Lung (tissue), 12 donors: ENCODE data around the gene FBLIM1. TPM values are rescaled to one million over a fixed set of nuclear protein-coding genes. Genes with fewer than 3 reads are reported as not detected.

Experiments used
- ATAC-seq: fragments of 200-7000 bp; cut with Tn5 transposase; one replicate; pipeline ENCODE4 v1.9.1; 2020; ENCODE audit warnings: moderate number of reproducible peaks; ENCODE audit not compliant: insufficient read depth, low FRiP score
- DNase-seq, 3 donors: peaks; one replicate each; pipeline ENCODE4 v3.0.0-alpha.2; 2013 to 2017
- H3K27ac ChIP-seq, 2 donors: one replicate each; pipeline ENCODE4 v1.5.1; 2013; ENCODE audit warnings: mild to moderate bottlenecking in 2 of 2, moderate library complexity in 2 of 2, control low read depth in 1 of 2, inconsistent platforms in 1 of 2, low read depth in 1 of 2, low read length in 1 of 2
- H3K27me3 ChIP-seq, 3 donors: one replicate each; pipeline ENCODE4 v1.5.1; 2013; ENCODE audit warnings: low read length in 2 of 3; ENCODE audit not compliant: control insufficient read depth in 3 of 3, insufficient read depth in 3 of 3
- H3K36me3 ChIP-seq, 4 donors: one replicate each; pipeline ENCODE4 v1.5.1; 2013; ENCODE audit warnings: low read length in 4 of 4, mild to moderate bottlenecking in 1 of 4, moderate library complexity in 1 of 4; ENCODE audit not compliant: control insufficient read depth in 4 of 4, insufficient read depth in 4 of 4
- H3K4me1 ChIP-seq, 5 donors: one replicate each; pipeline ENCODE4 v1.5.1; 2013; ENCODE audit warnings: low read length in 5 of 5, mild to moderate bottlenecking in 2 of 5, moderate library complexity in 1 of 5; ENCODE audit not compliant: control insufficient read depth in 5 of 5, insufficient read depth in 5 of 5
- H3K4me3 ChIP-seq: one replicate; pipeline ENCODE4 v1.5.1; 2013; ENCODE audit warnings: mild to moderate bottlenecking, control low read depth, moderate library complexity
- H3K9ac ChIP-seq, 2 donors: one replicate each; pipeline ENCODE4 v1.5.1; 2013; ENCODE audit warnings: low read length in 2 of 2, control low read depth in 1 of 2; ENCODE audit not compliant: insufficient read depth in 1 of 2
- H3K9me3 ChIP-seq, 4 donors: one replicate each; pipeline ENCODE4 v1.5.1; 2013; ENCODE audit warnings: low read length in 3 of 4, mild to moderate bottlenecking in 1 of 4, moderate library complexity in 1 of 4; ENCODE audit not compliant: control insufficient read depth in 4 of 4, insufficient read depth in 3 of 4
- CTCF ChIP-seq: IDR thresholded peaks from 2 replicates; pipeline ENCODE4 v1.5.1; 2012; ENCODE audit warnings: mild to moderate bottlenecking; ENCODE audit errors: control extremely low read depth, extremely low read depth
- WGBS, 2 donors: extraction: QIAGEN DNeasy Blood & Tissue Kit; methylation state at CpG; one replicate each; pipeline ENCODE4 v1.1.7; 2013; 5-methylcytosine and 5-hydroxymethylcytosine counted together
- polyA plus RNA-seq, 2 donors: library from polyadenylated mRNA; stranded (reverse); fragments of 200-250 nt; gene quantifications; one replicate each; pipeline ENCODE4 v1.2.1, GENCODE V29; 2013
- total RNA-seq, 2 donors: library from RNA; depleted of rRNA in 1 of 2; stranded (reverse); fragments of >200 nt in 1 of 2; gene quantifications; one replicate each; pipeline ENCODE4 v1.2.1, GENCODE V29; 2014 to 2021
- donor health status: control.
- donor health status: control.
- donor health status: Bipolar disorder and iron deficiency.
- donor health status: healthy.
- donor health status: DM: yes; HTN: yes; CAD: no.

Gene FBLIM1
- total and polyA plus RNA-seq, 4 donors = 15.8 to 55.0 (median 31.8) TPM

DNA sequence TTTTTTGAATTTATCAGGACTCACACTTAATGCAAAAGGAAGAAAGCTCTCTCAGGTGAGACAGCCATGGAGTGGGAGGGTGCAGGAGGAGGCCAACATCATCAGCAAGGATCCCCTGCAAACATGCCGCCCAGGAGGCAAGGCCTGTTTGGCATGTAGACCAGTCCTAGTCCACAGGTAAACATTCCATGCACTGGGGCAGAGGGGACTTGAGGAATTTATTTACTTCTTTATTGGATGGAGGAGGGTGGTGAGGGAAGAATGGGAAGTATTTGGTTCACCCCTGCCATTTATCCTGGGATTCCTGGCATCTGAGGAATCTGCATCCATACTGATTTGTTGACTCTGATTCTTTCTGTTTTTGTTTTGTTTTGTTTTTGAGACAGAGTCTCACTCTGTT lies 50.4 kb downstream of the FBLIM1 start:
- DNase-seq (no peak), ATAC-seq (no peak)
- Histone ChIP-seq H3K27me3 (no peaks in the 10 kb centered on the region), H3K27ac (no peak overlapping the region), H3K36me3 (no peaks in the 10 kb centered on the region), H3K4me1 (no peaks in the 10 kb centered on the region), H3K9ac (no peak overlapping the region), H3K4me3 (no peak overlapping the region), H3K9me3 (no peaks in the 10 kb centered on the region)
- no peak for TF ChIP-seq CTCF
- WGBS, 2 donors = 74 to 94% methylated on average over 1 of the region's 1 CpG

- DNase-seq (no peak), ATAC-seq (peak; percentile 11)
- no peak for TF ChIP-seq CTCF
- H3K27me3 ChIP-seq = no peaks in the 10 kb centered on the region
- H3K27ac ChIP-seq = no peak overlapping the region
- 49 to 79% methylated on average over 1 of the region's 1 CpG for WGBS, 2 donors
- H3K4me3 ChIP-seq = no peak overlapping the region
- no peaks in the 10 kb centered on the region for H3K9me3 ChIP-seq
- H3K9ac ChIP-seq = no peak overlapping the region
- no peaks in the 10 kb centered on the region for H3K36me3 ChIP-seq
- no peaks in the 10 kb centered on the region for H3K4me1 ChIP-seq
Measured at GRCh38 chr1:15810073-15810472, 51.5 kb downstream of the FBLIM1 start.

DNA sequence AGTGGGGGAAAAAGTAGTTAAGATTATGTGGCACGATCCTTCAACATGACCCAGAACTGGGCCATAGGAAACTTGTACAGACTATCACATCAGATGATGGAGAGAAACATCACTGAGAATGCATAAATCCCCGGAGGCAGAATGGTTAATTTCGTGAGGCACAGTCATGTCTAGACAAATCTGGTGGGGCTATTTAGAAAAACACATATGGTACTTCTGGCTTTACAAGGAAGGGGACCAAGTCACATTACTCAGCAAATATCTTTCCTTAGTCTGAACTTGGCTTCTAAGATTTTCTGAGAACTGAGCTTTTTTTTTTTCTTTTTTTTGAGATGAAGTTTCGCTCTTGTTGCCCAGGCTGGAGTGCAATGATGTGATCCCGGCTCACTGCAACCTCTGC lies 58.1 kb downstream of the FBLIM1 start:
- no peak for TF ChIP-seq CTCF
- DNase-seq = no peak
- Histone ChIP-seq H3K27me3 (no peaks in the 10 kb centered on the region), H3K4me1 (no peaks in the 10 kb centered on the region), H3K9me3 (no peaks in the 10 kb centered on the region), H3K4me3 (no peak overlapping the region), H3K27ac (no peak overlapping the region), H3K9ac (no peak overlapping the region), H3K36me3 (no peaks in the 10 kb centered on the region)
- no peak for ATAC-seq
- WGBS, 2 donors = 87 to 98% methylated on average over 5 of the region's 5 CpGs

- no peak overlapping the region for H3K27ac ChIP-seq
- no peak overlapping the region for H3K9ac ChIP-seq
- no peaks in the 10 kb centered on the region for H3K27me3 ChIP-seq
- ATAC-seq (no peak), DNase-seq (no peak)
- TF ChIP-seq CTCF = no peak
- no peaks in the 10 kb centered on the region for H3K9me3 ChIP-seq
- H3K4me1 ChIP-seq = peaks cover 0 to 2% (median 0%) of the 10 kb centered on the region in 5 donors
- H3K36me3 ChIP-seq = no peaks in the 10 kb centered on the region
- H3K4me3 ChIP-seq = no peak overlapping the region
- WGBS, 2 donors = 90% methylated on average over 3 of the region's 3 CpGs
Measured at GRCh38 chr1:15820478-15820877, 61.9 kb downstream of the FBLIM1 start.
